ENCODE measurements around the gene UGGT2.

GRCh38 chr13:95955719-95956118 lies 97.5 kb downstream of the UGGT2 start:
- TF ChIP-seq CTCF (IDR thresholded peaks at IDR 0.05) (no peak), POLR2A (IDR thresholded peaks at IDR 0.05) (no peak), POLR2AphosphoS5 (IDR thresholded peaks at IDR 0.05) (no peak)
